Activated CD4-positive, alpha-beta T cell treated with anti-CD3 and anti-CD28 coated beads for 36 hours (primary cell): Measurements from ENCODE around the gene ARHGAP5. TPM values are rescaled to one million over a fixed set of nuclear protein-coding genes. Genes with fewer than 3 reads are reported as not detected.

Experiments
- ATAC-seq: fragments of 200-7000 bp; cut with Tn5 transposase; one replicate; pipeline ENCODE4 v1.10.0; 2021; ENCODE audit warnings: mild to moderate bottlenecking, moderate library complexity
- CTCF ChIA-PET: fragments of 350-600 bp; sonication (Branson Sonifier 250); formaldehyde crosslinking; loops from one replicate; lab custom pipeline; 2021; ENCODE audit warnings: antibody characterized with exemption; lab: Charles Lee
- POLR2A ChIA-PET: fragments of 350-600 bp; sonication (Branson Sonifier 250); formaldehyde crosslinking; loops from one replicate; lab custom pipeline; 2021; ENCODE audit warnings: antibody characterized with exemption, inconsistent platforms; lab: Charles Lee
- DNase-seq: peaks from one replicate; pipeline ENCODE4 v3.0.0-alpha.2; 2020
- H3K27ac Mint-ChIP-seq: one replicate; pipeline ENCODE4 v1.8.0; 2021; ENCODE audit warnings: mixed read lengths
- H3K27me3 Mint-ChIP-seq: one replicate; pipeline ENCODE4 v1.8.0; 2021; ENCODE audit warnings: mixed read lengths
- H3K36me3 Mint-ChIP-seq: one replicate; pipeline ENCODE4 v1.8.0; 2021; ENCODE audit warnings: low read depth, mixed read lengths
- H3K4me1 Mint-ChIP-seq: one replicate; pipeline ENCODE4 v1.8.0; 2021; ENCODE audit warnings: mixed read lengths
- H3K4me3 Mint-ChIP-seq: one replicate; pipeline ENCODE4 v1.8.0; 2021; ENCODE audit warnings: mild to moderate bottlenecking, moderate library complexity, mixed read lengths
- H3K9me3 Mint-ChIP-seq: one replicate; pipeline ENCODE4 v1.8.0; 2021; ENCODE audit warnings: low read depth, mixed read lengths
- intact Hi-C, 2 experiments: fragments of 100-400 bp; cut with DNase I in 1 of 2; cut with micrococcal nuclease in 1 of 2; formaldehyde crosslinking; loops; one replicate each; pipeline versions ENCODE4 v1.14.2 to v1.15.1; 2022 to 2024; cut with DNase I, micrococcal nuclease
- total RNA-seq, 2 experiments: library from RNA; stranded (reverse); gene quantifications; one replicate each; pipeline ENCODE4 v1.2.3, GENCODE V29; 2021

ARHGAP5 gene
- total RNA-seq, 2 experiments from 2014 or later = 40.1 to 45.6 TPM

DNA sequence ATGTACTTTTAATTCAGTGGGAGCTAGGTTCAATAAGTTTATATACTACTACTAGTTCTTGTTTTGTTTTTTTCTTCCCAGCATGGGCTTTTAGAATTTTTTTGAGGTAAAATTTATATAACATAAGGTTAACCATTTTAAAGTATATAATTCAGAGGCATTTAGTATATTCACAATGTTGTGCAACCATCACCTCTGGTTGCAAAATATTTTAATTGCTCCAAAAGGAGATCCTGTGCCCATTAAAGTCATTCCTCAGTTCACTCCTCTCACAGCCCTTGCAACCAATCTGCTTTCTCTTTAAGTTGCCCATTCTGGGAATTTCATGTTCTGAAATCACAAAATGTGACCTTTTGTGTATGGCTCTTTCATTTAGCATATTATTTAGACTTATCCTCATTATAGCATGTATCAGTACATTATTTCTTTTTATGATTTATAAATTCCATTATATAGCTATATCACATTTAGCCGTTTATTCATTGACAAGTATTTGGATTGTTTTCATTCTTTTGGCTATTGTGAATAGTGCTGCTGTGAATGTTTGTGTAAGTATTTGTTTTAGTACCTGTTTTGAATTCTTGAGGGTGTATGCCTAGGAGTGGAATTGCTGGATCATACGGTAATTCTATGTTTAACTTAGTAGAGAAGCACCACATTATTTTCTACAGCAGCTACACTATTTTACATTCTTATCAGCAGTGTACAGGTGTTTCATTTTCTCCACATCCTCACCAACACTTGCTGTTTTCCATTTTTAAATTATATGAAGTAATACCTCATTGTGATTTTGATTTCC is 59.1 kb downstream of the ARHGAP5 start:
- POLR2A ChIA-PET = no interaction called here
- Mint-ChIP-seq H3K4me1 (peaks cover 4% of the 10 kb centered on the region), H3K9me3 (peaks cover 8% of the 10 kb centered on the region), H3K27ac (no peak overlapping the region), H3K27me3 (no peaks in the 10 kb centered on the region), H3K4me3 (no peak overlapping the region), H3K36me3 (peaks cover 63% of the 10 kb centered on the region)
- DNase-seq (no peak), ATAC-seq (no peak)
- intact Hi-C loops = no loop called here
- CTCF ChIA-PET = interaction anchor here (1.4 kb wide), 1 partner anchor 8 kb away, joined by 3 read pairs; no protein-coding TSS in a partner anchor

DNA sequence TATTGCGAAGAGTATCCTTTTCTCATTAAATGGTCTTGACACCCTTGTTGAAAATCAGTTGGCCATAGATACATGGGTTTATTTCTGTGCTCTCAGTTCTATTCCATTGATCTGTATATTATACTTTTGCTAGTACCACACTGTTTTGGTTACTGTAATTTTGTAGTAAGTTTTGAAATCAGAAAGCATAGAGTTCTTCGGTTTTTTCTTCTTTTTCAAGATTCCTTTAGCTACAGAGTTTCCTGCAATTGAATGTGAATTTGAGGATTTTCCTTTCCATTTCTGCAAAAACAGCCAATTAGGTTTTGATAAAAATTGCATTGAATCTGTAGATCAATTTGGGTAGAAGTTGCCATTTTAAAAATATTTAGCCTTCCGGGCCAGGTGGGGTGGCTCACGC is 60.2 kb downstream of the ARHGAP5 start:
- no peak overlapping the region for H3K27ac Mint-ChIP-seq
- H3K36me3 Mint-ChIP-seq = peaks cover 60% of the 10 kb centered on the region

DNA sequence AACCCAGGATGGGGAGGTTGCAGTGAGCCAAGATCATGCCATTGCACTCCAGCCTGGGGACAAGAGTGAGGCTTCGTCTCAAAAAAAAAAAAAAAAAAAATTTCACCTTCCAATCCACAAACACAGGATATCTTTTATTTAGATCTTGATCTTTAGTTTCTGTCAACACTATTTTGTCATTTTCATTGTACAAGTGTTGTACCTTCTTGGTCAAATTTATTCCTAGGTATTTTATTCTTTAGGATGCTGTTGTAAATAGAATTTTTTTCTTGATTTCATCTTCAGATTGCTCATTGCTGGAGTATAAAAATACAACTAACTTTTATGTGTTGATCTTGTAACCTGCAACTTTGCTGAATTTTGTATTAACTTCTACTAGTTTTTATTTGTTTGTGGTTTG is 60.8 kb downstream of the ARHGAP5 start:
- Mint-ChIP-seq H3K27me3 (no peaks in the 10 kb centered on the region), H3K27ac (no peak overlapping the region), H3K9me3 (peaks cover 8% of the 10 kb centered on the region), H3K4me3 (no peak overlapping the region), H3K36me3 (peaks cover 58% of the 10 kb centered on the region), H3K4me1 (peaks cover 4% of the 10 kb centered on the region)
- no peak for DNase-seq
- no peak for ATAC-seq
- ChIA-PET POLR2A (no interaction called here), CTCF (no interaction called here)
- intact Hi-C loops = no loop called here

More for the DNA sequence above, 60.2 kb downstream of the ARHGAP5 start:
- no peak for DNase-seq
- ChIA-PET POLR2A (no interaction called here), CTCF (no interaction called here)
- intact Hi-C loops = no loop called here
- peaks cover 4% of the 10 kb centered on the region for H3K4me1 Mint-ChIP-seq
- no peaks in the 10 kb centered on the region for H3K27me3 Mint-ChIP-seq
- peaks cover 8% of the 10 kb centered on the region for H3K9me3 Mint-ChIP-seq
- no peak overlapping the region for H3K4me3 Mint-ChIP-seq
- ATAC-seq = no peak

GRCh38 chr14:32142341-32142740 is 65.2 kb downstream of the ARHGAP5 start:
- H3K4me1 Mint-ChIP-seq = peaks cover 3% of the 10 kb centered on the region
- H3K4me3 Mint-ChIP-seq = no peak overlapping the region
- no peak for DNase-seq
- peaks cover 4% of the 10 kb centered on the region for H3K9me3 Mint-ChIP-seq
- no peaks in the 10 kb centered on the region for H3K27me3 Mint-ChIP-seq
- POLR2A ChIA-PET = no interaction called here
- H3K27ac Mint-ChIP-seq = no peak overlapping the region
- ATAC-seq = no peak
- intact Hi-C loops = no loop called here
- CTCF ChIA-PET = no interaction called here
- peaks cover 38% of the 10 kb centered on the region for H3K36me3 Mint-ChIP-seq

GRCh38 chr14:32142754-32143437 is 65.8 kb downstream of the ARHGAP5 start:
- no peak for ATAC-seq
- intact Hi-C loops = no loop called here
- H3K4me3 Mint-ChIP-seq = no peak overlapping the region
- ChIA-PET CTCF (no interaction called here), POLR2A (no interaction called here)
- no peak overlapping the region for H3K27ac Mint-ChIP-seq
- peaks cover 3% of the 10 kb centered on the region for H3K9me3 Mint-ChIP-seq
- H3K27me3 Mint-ChIP-seq = no peaks in the 10 kb centered on the region
- peaks cover 32% of the 10 kb centered on the region for H3K36me3 Mint-ChIP-seq
- DNase-seq = no peak
- H3K4me1 Mint-ChIP-seq = peaks cover 3% of the 10 kb centered on the region

- DNase-seq (no peak), ATAC-seq (no peak)
- H3K4me1 Mint-ChIP-seq = no peaks in the 10 kb centered on the region
- ChIA-PET POLR2A (no interaction called here), CTCF (interaction anchor here (1.1 kb wide), 1 partner anchor 79 kb away, joined by 3 read pairs; no protein-coding TSS in a partner anchor)
- H3K36me3 Mint-ChIP-seq = peaks cover 28% of the 10 kb centered on the region
- no peak overlapping the region for H3K27ac Mint-ChIP-seq
- no peaks in the 10 kb centered on the region for H3K9me3 Mint-ChIP-seq
- intact Hi-C loops = no loop called here
- no peaks in the 10 kb centered on the region for H3K27me3 Mint-ChIP-seq
- no peak overlapping the region for H3K4me3 Mint-ChIP-seq
These were observed 73.3 kb downstream of the ARHGAP5 start for GRCh38 chr14:32150392-32150791.

DNA sequence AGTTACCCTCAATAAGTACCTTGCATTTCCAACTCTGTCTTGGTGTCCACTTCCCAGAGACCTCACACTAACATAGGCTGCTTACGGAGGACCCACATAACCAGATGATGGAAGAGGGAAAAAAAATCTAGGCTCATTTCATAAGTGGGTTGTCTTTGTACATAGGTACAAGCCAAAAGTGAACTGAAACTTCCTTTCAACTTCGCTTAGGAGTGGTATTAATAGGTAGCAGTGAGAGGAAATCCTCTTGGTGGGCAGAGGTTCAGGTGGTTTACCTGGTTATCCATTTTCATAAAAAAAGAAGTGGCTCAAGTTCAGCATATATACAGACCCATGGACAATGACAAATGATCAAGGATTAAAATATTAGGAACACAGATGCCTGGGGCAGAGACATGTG is 88.9 kb downstream of the ARHGAP5 start:
- Mint-ChIP-seq H3K27me3 (no peaks in the 10 kb centered on the region), H3K4me3 (no peak overlapping the region), H3K36me3 (no peaks in the 10 kb centered on the region), H3K27ac (no peak overlapping the region), H3K9me3 (peaks cover 4% of the 10 kb centered on the region), H3K4me1 (no peaks in the 10 kb centered on the region)
- ATAC-seq = no peak
- CTCF ChIA-PET = interaction anchor here (1.2 kb wide), 1 partner anchor 88 kb away, joined by 3 read pairs; no protein-coding TSS in a partner anchor
- no peak for DNase-seq
- POLR2A ChIA-PET = no interaction called here
- intact Hi-C loops = no loop called here

- no peak overlapping the region for H3K4me3 Mint-ChIP-seq
- DNase-seq (no peak), ATAC-seq (no peak)
- no peaks in the 10 kb centered on the region for H3K36me3 Mint-ChIP-seq
- H3K27ac Mint-ChIP-seq = no peak overlapping the region
- intact Hi-C loops = no loop called here
- H3K9me3 Mint-ChIP-seq = no peaks in the 10 kb centered on the region
- ChIA-PET CTCF (interaction anchor here (0.5 kb wide), 1 partner anchor 32 kb away, joined by 3 read pairs; no protein-coding TSS in a partner anchor), POLR2A (no interaction called here)
- H3K4me1 Mint-ChIP-seq = no peaks in the 10 kb centered on the region
- H3K27me3 Mint-ChIP-seq = no peaks in the 10 kb centered on the region
These were observed 89.8 kb downstream of the ARHGAP5 start for GRCh38 chr14:32166924-32167323.

DNA sequence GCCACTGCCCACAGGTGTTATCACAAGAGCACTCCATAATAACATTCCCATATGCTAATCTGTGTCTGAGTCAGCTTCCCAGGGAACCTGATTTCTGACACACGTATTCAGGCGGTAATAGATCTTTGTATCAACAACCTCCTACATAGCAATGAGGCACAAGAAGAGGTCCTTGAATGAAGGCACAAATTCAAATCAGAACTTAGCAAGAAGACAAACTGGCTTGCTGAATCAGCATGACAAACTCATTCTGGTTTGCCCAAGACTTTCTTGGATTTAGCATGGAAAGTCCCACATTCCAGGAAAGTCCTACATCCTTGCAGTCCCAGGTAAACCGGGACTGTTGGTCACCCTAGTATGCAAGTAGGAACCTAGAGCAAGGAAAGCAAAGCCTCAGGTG is 90.8 kb downstream of the ARHGAP5 start:
- Mint-ChIP-seq H3K9me3 (no peaks in the 10 kb centered on the region), H3K4me1 (no peaks in the 10 kb centered on the region), H3K27ac (no peak overlapping the region), H3K27me3 (no peaks in the 10 kb centered on the region), H3K4me3 (no peak overlapping the region), H3K36me3 (no peaks in the 10 kb centered on the region)
- ATAC-seq (no peak), DNase-seq (no peak)
- ChIA-PET POLR2A (no interaction called here), CTCF (no interaction called here)
- intact Hi-C loops = no loop called here

GRCh38 chr14:32169191-32169590 is 92.1 kb downstream of the ARHGAP5 start:
- CTCF ChIA-PET = no interaction called here
- Mint-ChIP-seq H3K27me3 (no peaks in the 10 kb centered on the region), H3K9me3 (no peaks in the 10 kb centered on the region), H3K4me1 (no peaks in the 10 kb centered on the region), H3K27ac (no peak overlapping the region), H3K36me3 (no peaks in the 10 kb centered on the region), H3K4me3 (no peak overlapping the region)
- intact Hi-C loops = no loop called here
- DNase-seq (no peak), ATAC-seq (no peak)
- POLR2A ChIA-PET = no interaction called here

DNA sequence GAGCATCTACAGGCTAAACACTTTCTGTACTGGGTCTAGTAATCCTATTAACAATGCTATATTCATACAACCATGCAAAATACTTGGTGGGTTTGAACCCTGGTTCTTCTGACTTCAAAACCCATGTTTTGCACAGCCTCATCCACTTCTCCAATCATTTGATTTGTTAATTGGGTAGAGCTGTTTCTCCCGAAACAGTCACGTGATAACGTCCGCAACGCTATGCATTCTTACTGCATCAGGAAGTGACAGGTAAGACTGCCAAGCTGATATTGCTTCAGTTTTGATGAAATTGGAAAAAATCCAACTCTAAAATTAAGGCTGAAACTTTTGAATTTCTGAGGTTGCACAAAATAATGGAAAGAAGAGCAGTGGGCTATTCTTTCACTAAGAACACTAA is 94.4 kb downstream of the ARHGAP5 start:
- no peaks in the 10 kb centered on the region for H3K4me1 Mint-ChIP-seq
- no peak overlapping the region for H3K27ac Mint-ChIP-seq
- POLR2A ChIA-PET = no interaction called here
- intact Hi-C loops = no loop called here
- no peaks in the 10 kb centered on the region for H3K9me3 Mint-ChIP-seq
- no peak for DNase-seq
- no peaks in the 10 kb centered on the region for H3K27me3 Mint-ChIP-seq
- H3K4me3 Mint-ChIP-seq = no peak overlapping the region
- no peak for ATAC-seq
- CTCF ChIA-PET = no interaction called here
- no peaks in the 10 kb centered on the region for H3K36me3 Mint-ChIP-seq
